Activated naive CD8-positive, alpha-beta T cell treated with anti-CD3 and anti-CD28 coated beads for 36 hours (primary cell): ENCODE measurements around the gene FPGS. TPM values are rescaled to one million over a fixed set of nuclear protein-coding genes. Genes with fewer than 3 reads are reported as not detected.
A peak's percentile ranks its signal among the peaks of the same experiment; 100 is the strongest.
"Not testable (repeated sequence)": the region's sequence is repeated elsewhere in the genome, so short reads cannot be mapped to it uniquely, and the experiment has no call there.

ENCODE experiments used
- DNase-seq: peaks from one replicate; pipeline ENCODE4 v3.0.0; 2021
- H3K27ac Mint-ChIP-seq: one replicate; pipeline ENCODE4 v1.8.0; 2022; ENCODE audit warnings: mild to moderate bottlenecking, moderate library complexity, mixed read lengths
- H3K27me3 Mint-ChIP-seq: one replicate; pipeline ENCODE4 v1.8.0; 2022; ENCODE audit warnings: mild to moderate bottlenecking, mixed read lengths
- H3K36me3 Mint-ChIP-seq: one replicate; pipeline ENCODE4 v1.8.0; 2021; ENCODE audit warnings: mild to moderate bottlenecking, mixed read lengths
- H3K4me1 Mint-ChIP-seq: one replicate; pipeline ENCODE4 v1.8.0; 2021; ENCODE audit warnings: mixed read lengths
- H3K4me3 Mint-ChIP-seq: one replicate; pipeline ENCODE4 v1.8.0; 2022; ENCODE audit warnings: mild to moderate bottlenecking, moderate library complexity, mixed read lengths
- H3K9me3 Mint-ChIP-seq: one replicate; pipeline ENCODE4 v1.8.0; 2022; ENCODE audit warnings: mixed read lengths
- total RNA-seq, 2 experiments: library from RNA; stranded (reverse); gene quantifications; one replicate each; pipeline ENCODE4 v1.2.3, GENCODE V29; 2021

Gene FPGS
- total RNA-seq, 2 experiments from 2014 or later, result 86.3 to 88.0 TPM

DNA sequence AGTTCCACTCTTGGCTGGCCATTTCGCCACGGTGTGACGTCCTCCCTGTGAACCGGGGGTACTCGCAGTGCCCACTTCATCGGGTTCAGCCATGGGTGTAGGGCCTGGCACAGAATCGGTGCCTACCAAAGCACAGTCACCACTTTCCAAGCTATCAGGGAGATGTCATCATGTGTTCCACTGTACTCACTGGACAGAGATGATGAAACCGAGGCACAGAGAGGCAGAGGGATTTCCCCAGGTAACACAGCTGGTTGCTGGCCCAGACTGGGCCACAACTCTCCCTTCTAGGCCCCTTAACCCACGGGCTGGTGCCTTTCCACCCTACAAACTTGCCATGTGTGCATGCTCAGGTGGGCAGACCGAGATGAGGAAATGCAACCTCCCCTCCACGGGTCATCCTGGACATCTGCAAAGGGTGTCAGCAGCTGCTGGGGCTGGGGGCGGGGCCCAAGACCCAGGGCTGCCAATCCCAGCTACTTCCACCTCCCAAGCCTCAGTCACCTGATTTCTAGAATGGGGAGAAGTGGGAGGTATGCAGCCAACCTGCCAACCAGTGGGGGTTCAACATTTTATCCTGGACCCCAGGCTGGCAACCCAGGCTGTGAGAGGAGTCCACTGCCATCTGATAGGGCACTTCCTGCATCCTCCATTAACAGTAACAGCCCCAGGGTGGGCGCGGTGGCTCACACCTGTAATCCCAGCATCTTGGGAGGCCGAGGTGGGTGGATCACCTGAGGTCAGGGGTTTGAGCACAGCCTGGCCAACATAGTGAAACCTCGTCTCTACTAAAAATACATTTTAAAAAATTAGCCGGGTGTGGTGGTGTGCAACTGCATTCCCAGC lies 23.3 kb upstream of the FPGS start:
- Mint-ChIP-seq H3K36me3 (peaks cover 14% of the 10 kb centered on the region), H3K27me3 (no peaks in the 10 kb centered on the region), H3K4me1 (peaks cover 52% of the 10 kb centered on the region), H3K4me3 (peak overlapping the region; percentile 98), H3K27ac (peak overlapping the region; percentile 97), H3K9me3 (no peaks in the 10 kb centered on the region)
- peak; percentile 77 for DNase-seq

DNA sequence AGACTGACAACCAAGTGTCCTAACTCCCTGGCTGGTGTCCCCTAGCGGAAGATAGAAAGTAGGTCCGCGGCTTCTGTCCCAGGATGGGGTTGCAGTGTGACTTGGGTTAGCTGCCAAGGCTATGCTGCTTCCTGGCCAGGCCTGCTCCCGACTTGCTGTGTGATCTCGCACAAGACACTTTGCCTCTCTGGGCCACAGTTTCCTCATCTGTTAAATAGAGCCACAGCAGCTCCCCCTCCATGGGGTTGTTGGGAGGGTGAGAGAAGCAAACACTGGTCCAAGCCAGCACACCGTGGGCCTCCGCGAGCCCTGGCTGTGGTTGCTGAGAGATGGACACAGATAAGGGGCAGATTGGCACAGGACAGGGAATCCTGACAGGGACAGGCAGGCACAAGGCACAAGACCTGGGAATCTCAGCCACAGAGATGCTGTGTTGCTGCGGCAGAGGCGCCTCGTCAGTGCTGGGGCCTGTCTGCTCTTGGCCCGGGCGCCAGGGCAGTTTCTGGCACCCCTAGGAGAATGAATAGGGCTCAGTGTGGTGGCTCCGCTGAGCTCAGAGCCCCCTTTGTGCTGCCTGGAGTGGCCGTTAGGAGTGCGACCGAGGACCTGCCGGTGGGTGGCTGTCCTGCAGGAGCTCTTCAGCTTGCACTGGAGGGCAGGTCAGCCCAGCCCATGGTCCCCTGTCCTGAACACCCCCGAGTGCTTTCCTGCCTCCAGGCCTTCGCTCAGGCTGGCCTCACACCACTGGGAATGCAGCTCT lies 22.4 kb upstream of the FPGS start:
- Mint-ChIP-seq H3K4me3 (no peak overlapping the region), H3K27ac (peak overlapping the region; percentile 97), H3K4me1 (peaks cover 55% of the 10 kb centered on the region), H3K9me3 (no peaks in the 10 kb centered on the region), H3K27me3 (no peaks in the 10 kb centered on the region), H3K36me3 (peaks cover 12% of the 10 kb centered on the region)
- DNase-seq, result no peak

DNA sequence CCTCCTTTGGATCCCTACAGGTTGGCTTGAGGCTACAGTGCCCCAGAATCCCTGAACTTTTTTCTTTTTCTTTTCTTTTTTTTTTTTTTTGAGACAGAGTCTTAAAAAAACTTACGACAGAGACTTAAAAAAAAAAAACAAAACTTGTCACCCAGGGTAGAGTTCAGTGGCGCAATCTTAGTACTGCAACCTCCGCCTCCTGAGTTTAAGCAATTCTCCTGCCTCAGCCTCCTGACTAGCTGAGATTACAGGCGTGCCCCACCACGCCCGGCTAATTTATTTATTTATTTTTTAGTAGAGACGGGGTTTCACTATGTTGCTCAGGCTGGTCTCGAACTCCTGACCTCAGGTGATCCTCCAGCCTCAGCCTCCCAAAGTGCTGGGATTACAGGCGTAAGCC lies 21.8 kb upstream of the FPGS start:
- Mint-ChIP-seq H3K4me1 (peaks cover 55% of the 10 kb centered on the region), H3K36me3 (peaks cover 12% of the 10 kb centered on the region), H3K27ac (peak overlapping the region; percentile 97)
- H3K27me3 Mint-ChIP-seq, H3K4me3 Mint-ChIP-seq, H3K9me3 Mint-ChIP-seq, DNase-seq: not testable (repeated sequence)

DNA sequence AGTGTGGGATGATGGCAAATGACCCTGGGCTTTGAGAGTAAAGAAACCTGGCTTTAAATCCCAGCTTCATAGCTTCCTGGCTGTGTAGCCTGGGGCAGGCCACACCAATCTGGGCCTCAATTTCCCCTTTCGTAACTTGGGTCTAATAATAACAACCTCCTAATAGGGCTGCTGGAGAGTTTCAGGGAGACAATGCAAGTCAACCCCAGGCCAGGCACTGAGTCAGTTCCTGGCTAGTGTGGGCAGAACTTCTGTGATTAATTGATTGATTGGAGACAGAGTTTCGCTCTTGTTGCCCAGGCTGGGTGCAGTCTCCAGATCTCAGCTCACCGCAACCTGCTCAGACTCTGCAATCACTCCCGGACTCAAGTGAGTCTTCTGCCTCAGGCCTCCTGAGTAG lies 20.9 kb upstream of the FPGS start:
- H3K27me3 Mint-ChIP-seq, result no peaks in the 10 kb centered on the region
- H3K4me1 Mint-ChIP-seq, result peaks cover 54% of the 10 kb centered on the region
- H3K4me3 Mint-ChIP-seq, result peak overlapping the region; percentile 47
- no peaks in the 10 kb centered on the region for H3K9me3 Mint-ChIP-seq
- DNase-seq, result no peak
- H3K36me3 Mint-ChIP-seq, result peaks cover 16% of the 10 kb centered on the region
- peak overlapping the region; percentile 95 for H3K27ac Mint-ChIP-seq

DNA sequence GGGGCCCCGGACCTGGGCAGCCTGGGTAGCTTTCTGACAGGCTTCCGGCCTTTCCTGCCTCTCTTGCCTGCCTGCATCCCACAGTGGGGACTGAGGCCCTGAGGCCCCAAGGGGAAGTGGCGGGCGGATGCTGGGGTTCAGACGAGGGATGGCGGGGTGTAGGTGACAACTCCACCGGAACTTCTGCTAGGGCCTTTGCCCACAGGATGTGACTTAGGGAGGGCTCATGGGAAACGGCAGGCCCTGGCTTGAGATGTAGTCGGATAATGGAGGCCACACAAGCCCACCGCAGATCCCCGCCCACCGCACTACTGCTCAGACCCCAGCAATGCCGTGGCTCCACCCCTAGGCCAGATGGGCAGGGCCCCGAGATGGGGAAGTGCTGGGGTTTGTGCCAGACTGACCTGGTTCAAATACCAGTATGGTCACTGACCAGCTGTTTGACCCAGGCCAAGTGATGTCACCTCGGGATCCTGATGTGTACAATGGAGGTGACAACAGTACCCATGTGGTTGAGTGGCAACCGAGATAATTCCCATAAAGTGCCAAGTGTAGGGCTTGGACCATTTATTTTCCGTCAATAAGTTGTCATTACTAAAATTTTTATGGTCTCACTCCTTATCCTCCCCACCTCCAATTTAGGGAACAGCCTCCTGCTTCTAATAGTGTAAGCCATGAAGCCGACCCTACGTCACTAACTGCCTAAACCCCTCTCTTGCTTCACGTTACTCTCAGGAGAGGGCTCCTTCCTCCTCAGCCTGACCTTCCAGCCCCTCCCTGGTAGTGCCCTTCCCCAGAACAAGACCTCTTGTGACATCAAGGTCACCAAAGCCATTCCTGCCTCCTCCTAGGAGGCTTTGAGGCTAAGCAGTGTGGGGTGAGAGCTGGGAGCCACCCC lies 19.3 kb upstream of the FPGS start:
- Mint-ChIP-seq H3K4me3 (peak overlapping the region; percentile 74), H3K9me3 (no peaks in the 10 kb centered on the region), H3K36me3 (peaks cover 18% of the 10 kb centered on the region), H3K4me1 (peaks cover 62% of the 10 kb centered on the region), H3K27ac (peak overlapping the region; percentile 95), H3K27me3 (no peaks in the 10 kb centered on the region)
- peak; percentile 82 for DNase-seq

DNA sequence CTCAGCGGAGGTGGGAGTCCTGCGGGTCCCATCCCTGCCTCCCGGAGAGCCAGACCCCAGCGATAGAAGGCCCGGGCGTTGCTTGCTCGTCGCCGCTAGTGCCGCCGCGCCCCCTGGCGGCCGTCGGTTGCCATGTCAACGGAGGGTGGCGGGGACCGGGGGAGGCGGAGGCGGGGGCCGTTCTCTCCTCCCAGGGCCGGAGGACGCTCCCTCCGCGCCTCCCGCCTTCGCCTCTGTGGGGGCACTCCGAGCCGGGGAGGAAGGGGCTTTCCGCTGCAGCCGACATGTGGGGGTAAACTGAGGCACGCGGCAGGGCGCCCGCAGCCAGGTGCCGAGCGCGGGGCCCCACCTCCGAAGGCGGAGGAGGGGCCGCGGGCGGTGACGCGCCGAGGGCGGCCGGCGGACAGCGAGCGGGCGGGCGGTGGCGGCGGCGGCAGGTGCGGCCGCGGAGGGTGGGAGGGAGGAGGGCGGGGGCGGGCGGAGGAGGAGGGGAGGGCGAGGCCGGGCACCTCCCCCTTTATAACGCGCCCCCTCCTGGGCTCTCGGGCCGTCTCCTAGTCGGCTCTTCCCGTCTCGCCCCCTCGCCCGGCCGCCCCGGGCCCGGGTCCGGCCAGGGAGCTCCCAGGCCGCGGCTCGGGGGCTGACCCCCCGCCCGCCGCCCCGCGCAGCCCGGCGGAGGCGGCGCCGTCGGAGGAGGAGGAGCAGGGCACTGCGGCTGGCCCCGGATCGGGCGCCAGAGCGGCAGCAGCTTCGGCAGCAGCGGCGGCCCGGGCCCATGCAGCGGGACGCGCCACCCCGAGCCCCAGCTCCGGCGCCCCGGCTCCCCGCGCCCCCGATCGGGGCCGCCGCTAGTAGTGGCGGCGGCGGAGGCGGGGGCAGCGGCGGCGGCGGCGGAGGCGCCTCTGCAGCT lies 17.4 kb upstream of the FPGS start:
- peak overlapping the region; percentile 95 for H3K27ac Mint-ChIP-seq
- peak; percentile 90 for DNase-seq
- no peaks in the 10 kb centered on the region for H3K27me3 Mint-ChIP-seq
- H3K4me1 Mint-ChIP-seq, result peaks cover 62% of the 10 kb centered on the region
- peaks cover 30% of the 10 kb centered on the region for H3K36me3 Mint-ChIP-seq
- peak overlapping the region; percentile 97 for H3K4me3 Mint-ChIP-seq
- H3K9me3 Mint-ChIP-seq, result no peaks in the 10 kb centered on the region

DNA sequence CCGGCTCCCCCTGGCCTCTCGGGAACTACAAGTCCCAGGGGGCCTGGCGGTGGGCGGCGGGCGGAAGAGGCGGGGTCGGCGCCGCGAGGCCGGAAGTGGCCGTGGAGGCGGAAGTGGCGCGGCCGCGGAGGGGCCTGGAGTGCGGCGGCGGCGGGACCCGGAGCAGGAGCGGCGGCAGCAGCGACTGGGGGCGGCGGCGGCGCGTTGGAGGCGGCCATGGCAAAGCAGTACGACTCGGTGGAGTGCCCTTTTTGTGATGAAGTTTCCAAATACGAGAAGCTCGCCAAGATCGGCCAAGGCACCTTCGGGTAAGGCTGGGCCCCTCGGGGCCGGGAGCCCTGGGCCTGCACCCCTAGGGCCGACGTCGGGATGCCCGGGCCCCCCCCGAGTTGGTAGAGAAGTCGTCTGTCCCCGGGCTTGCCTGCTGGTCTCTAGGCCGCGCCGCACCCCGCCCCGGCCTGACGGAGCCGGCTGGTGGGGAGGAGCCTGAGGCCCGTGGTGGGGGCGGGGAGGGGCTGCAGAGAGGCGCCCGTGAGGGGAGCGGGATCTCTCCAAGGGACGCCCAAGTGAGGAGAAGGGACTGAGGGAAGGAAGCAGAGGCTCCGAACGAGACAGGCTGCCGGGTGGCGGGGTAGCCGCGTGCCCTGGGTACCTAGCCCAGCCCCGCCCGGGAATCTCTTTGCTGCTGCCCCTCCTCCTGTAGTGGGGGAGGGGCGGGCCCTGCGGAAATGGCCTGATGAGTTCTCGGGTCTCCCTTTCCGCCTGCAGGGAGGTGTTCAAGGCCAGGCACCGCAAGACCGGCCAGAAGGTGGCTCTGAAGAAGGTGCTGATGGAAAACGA lies 16.5 kb upstream of the FPGS start, which contains the start of gene CDK9:
Gene CDK9 (plus strand): TSS at position 102 of the 840 bp plus-strand sequence. CDS start 115 bp downstream, at position 217.
- Mint-ChIP-seq H3K4me1 (peaks cover 63% of the 10 kb centered on the region), H3K4me3 (peak within 1 kb of the TSS; percentile 97), H3K9me3 (no peaks in the 10 kb centered on the region), H3K27ac (peak within 1 kb of the TSS; percentile 95), H3K36me3 (peaks cover 33% of the 10 kb centered on the region), H3K27me3 (no peaks in the 10 kb centered on the region)
- DNase-seq, result peak; percentile 98

DNA sequence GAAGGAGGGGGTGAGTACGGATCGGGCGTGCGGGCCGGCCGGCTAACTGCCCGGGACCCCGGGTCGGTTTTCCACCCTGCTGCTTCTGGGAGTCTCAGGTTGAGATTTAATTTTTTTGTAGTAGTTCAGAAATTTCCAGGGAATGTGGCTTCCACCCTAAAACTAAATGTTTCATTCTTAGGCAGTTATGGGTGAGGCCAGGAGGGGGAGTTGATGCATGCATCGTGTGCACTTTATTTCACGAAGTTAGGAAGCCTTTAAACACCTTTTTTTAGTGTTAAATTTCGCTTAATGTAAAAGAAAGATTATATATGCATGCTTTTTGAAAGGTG lies 15.9 kb upstream of the FPGS start:
- no peak for DNase-seq
- H3K36me3 Mint-ChIP-seq, result peaks cover 37% of the 10 kb centered on the region
- peak overlapping the region; percentile 97 for H3K4me3 Mint-ChIP-seq
- H3K27me3 Mint-ChIP-seq, result no peaks in the 10 kb centered on the region
- H3K4me1 Mint-ChIP-seq, result peaks cover 60% of the 10 kb centered on the region
- H3K27ac Mint-ChIP-seq, result peak overlapping the region; percentile 88
- H3K9me3 Mint-ChIP-seq, result no peaks in the 10 kb centered on the region

DNA sequence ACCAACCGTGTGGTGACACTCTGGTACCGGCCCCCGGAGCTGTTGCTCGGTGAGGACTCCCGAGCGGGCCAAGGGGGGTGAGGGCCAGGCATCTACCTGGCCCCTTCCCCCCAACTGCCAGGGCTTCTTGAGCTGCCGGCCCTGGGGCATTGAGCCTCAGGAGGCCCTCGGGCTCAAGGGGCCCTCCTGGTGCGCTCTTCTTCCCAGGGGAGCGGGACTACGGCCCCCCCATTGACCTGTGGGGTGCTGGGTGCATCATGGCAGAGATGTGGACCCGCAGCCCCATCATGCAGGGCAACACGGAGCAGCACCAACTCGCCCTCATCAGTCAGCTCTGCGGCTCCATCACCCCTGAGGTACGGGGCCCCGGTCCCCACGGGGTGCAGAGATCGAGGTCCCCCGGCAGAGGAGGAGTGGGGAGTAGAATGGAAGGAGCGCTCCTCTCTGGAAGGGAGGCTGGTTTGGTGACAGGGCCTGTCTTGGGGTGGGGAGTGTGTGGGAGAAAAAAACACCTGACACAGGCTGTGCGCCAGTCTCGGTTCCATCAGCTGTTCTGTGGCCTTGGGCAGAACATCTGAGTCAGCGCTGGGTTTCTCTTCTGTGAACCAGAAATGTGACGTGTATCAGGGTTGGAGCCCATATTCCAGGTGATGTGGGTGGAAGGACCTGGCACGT lies 14.2 kb upstream of the FPGS start:
- no peaks in the 10 kb centered on the region for H3K9me3 Mint-ChIP-seq
- H3K36me3 Mint-ChIP-seq, result peaks cover 39% of the 10 kb centered on the region
- peak overlapping the region; percentile 10 for H3K4me3 Mint-ChIP-seq
- DNase-seq, result peak; percentile 75
- peak overlapping the region; percentile 69 for H3K27ac Mint-ChIP-seq
- no peaks in the 10 kb centered on the region for H3K27me3 Mint-ChIP-seq
- H3K4me1 Mint-ChIP-seq, result peaks cover 46% of the 10 kb centered on the region

DNA sequence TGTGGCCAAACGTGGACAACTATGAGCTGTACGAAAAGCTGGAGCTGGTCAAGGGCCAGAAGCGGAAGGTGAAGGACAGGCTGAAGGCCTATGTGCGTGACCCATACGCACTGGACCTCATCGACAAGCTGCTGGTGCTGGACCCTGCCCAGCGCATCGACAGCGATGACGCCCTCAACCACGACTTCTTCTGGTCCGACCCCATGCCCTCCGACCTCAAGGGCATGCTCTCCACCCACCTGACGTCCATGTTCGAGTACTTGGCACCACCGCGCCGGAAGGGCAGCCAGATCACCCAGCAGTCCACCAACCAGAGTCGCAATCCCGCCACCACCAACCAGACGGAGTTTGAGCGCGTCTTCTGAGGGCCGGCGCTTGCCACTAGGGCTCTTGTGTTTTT lies 13.5 kb upstream of the FPGS start:
- peaks cover 39% of the 10 kb centered on the region for H3K36me3 Mint-ChIP-seq
- DNase-seq, result no peak
- no peak overlapping the region for H3K4me3 Mint-ChIP-seq
- H3K27me3 Mint-ChIP-seq, result no peaks in the 10 kb centered on the region
- H3K4me1 Mint-ChIP-seq, result peaks cover 39% of the 10 kb centered on the region
- no peaks in the 10 kb centered on the region for H3K9me3 Mint-ChIP-seq
- H3K27ac Mint-ChIP-seq, result peak overlapping the region; percentile 69

DNA sequence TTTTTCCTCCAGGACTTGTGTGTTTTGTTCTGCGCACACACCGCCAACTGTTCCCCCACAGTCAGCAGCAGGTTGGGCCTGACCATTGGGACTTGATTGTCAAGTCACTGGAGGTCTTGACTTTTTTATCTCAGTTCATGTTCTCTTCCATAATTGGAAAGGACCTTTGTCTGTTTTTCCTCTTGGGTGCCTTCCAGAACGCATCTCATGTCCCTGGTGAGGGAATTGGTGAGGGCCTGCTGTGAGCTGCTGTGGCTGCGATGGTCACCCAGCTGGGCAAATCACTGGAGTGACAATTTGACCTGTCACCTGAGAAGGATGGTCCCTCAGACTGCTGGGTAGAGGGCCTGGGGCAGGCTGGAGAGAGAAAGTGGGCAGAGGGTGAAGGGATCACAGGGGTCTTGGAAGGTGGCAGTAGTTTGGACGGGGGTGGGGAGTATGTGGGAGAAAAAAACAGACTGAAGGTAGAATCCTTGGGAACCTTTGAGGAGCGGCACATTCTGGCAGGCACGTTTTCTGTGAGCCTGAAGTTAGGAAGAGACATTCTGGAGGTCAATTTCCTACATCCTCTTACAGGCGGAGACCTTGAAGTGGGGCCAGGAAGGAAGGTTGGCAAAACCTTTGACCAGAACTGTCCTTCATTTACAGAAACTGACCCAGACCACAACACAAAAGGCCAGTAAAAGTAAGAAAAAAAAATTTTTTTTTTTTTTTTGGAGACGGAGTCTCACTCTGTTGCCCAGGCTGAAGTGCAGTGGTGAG lies 12.4 kb upstream of the FPGS start:
- no peaks in the 10 kb centered on the region for H3K9me3 Mint-ChIP-seq
- no peaks in the 10 kb centered on the region for H3K27me3 Mint-ChIP-seq
- H3K27ac Mint-ChIP-seq, result peak overlapping the region; percentile 47
- H3K36me3 Mint-ChIP-seq, result peaks cover 39% of the 10 kb centered on the region
- no peak overlapping the region for H3K4me3 Mint-ChIP-seq
- H3K4me1 Mint-ChIP-seq, result peaks cover 32% of the 10 kb centered on the region
- no peak for DNase-seq

DNA sequence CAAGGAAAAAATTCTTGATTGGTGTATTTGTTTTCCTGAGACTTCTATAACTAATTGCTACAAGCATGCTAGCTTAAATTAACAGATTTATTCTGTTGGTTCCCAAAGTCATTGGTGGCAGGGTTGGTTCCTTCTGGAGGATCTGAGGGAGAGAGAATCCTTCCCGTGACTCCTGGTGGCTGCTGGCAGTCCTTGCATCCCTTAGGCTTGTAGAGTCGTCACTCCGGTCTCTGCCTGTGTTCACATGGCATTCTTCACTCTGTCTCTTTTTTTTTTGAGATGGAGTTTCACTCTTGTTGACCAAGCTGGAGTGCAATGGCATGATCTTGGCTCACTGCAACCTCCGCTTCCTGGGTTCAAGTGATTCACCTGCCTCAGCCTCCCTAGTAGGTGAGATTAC lies 11.6 kb upstream of the FPGS start:
- no peaks in the 10 kb centered on the region for H3K27me3 Mint-ChIP-seq
- peaks cover 35% of the 10 kb centered on the region for H3K4me1 Mint-ChIP-seq
- DNase-seq, result no peak
- H3K4me3 Mint-ChIP-seq, result no peak overlapping the region
- peak overlapping the region; percentile 48 for H3K27ac Mint-ChIP-seq
- H3K36me3 Mint-ChIP-seq, result peaks cover 39% of the 10 kb centered on the region
- H3K9me3 Mint-ChIP-seq, result no peaks in the 10 kb centered on the region
